HG02870 (cell line): ENCODE results near the gene PDE11A.
"Not testable (repeated sequence)": the region's sequence is repeated elsewhere in the genome, so short reads cannot be mapped to it uniquely, and the experiment has no call there.

Experiments
- ATAC-seq: cut with Tn5 transposase; IDR thresholded peaks from one replicate; pipeline ENCODE4 v1.9.1; 2021; ENCODE audit warnings: mild to moderate bottlenecking, moderate library complexity; ENCODE audit not compliant: unreplicated experiment

The PDE11A gene

GRCh38 chr2:178072383-178073301, at the start of gene PDE11A:
PDE11A (minus strand) TSS chr2:178072777; CDS start chr2:178072437, 340 bp downstream.
- ATAC-seq, result no peak

DNA sequence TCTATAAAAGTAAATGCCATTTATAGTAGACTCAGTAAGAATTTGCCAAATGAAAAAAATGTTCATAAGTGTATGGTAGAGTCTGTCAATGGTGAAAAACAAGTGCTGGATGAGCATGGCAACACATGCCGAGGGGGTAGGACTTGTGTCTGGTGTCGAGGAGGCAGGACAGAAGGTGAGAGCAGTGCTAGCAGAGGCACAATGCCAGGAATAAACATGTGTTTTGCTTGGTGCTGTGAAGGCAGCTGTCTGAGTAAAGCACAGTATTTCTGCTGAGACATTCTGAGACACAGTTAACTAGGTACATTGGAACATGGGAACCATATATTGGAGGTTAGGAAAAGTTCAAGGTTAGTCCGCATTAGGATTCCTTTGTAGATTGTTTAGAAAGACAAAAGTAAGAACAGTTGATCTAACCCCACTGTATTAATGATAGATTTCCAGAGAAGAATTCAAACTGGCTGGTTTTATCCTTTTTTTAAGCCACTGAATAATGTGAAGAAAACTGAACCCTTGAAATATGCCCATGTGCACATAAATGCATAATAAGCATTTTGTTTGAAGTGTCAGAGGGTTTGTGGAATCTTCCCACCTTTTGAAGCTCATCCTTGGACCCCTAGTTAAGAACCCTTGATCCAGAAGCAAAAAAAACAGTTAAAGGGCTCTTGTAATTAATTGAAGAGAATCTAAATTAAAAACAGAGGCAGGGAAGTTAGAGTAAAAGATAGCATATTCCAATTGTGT, 46.8 kb upstream of the PDE11A start:
- ATAC-seq, result no peak

GRCh38 chr2:178117725-178118124, 45.1 kb upstream of the PDE11A start:
- ATAC-seq, result no peak

DNA sequence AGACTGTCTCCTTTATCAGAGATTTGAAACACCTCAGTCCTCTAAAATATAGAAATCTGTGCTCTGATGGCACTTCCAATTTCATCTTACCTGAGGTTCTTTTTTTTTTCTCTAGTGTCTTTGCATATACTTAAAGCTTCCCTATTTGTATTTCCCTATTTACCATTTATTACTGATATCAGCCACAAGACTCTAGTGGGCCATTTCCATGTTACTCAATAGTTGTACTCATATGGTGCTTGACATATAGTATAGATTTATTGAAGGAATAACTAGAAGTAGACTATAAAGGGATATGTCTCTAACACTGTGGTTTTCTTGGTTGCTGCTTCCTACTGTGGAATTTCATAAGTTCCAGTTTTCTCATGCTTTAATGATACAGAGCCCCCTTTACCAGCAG, 42.7 kb upstream of the PDE11A start:
- ATAC-seq, result no peak

- peak; percentile 44 for ATAC-seq
Observed at GRCh38 chr2:178114462-178114861, 41.9 kb upstream of the PDE11A start.

DNA sequence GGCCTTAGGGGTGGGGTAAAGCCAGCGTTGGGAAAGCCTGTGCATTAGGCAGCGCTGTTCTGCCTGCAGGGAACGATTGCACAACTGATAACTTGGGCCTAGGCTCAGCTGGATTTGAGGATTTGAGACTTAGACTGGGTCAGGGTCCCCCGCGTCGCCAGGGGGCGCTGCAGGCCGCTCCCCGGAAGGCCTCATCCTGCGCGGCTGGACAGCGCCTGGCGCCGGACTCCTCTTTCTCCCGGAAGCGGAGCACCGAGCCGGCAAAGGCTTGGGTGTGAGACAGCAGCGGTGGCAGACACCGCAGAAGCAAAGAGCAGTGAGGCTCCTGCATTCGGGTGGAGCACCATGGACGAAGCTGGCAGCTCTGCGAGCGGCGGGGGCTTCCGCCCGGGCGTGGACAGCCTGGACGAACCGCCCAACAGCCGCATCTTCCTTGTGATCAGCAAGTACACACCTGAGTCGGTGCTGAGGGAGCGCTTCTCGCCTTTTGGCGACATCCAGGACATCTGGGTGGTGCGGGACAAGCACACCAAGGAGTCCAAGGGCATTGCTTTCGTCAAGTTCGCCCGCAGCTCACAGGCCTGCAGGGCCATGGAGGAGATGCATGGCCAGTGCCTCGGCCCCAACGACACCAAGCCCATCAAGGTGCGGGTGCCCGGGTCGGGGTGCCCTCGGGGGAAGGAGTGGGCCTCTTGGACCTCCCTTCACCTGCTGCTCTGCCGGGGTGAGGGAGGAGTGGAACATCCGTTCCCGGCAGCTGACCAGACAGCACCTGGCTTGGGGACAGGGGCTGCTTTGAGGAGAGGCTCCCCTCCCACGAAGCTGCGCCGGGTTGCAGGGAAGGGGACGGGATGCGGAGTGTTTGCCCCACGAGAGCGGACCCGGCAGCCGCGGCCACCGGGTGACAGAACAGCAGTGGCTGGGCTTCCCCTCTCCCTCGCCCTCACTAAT, 39.9 kb upstream of the PDE11A start, which contains the start of gene RBM45:
TSS of gene RBM45 (plus strand) at position 236 of the 951 bp plus-strand sequence. CDS start at position 346, 110 bp downstream.
- ATAC-seq, result peak; percentile 90

DNA sequence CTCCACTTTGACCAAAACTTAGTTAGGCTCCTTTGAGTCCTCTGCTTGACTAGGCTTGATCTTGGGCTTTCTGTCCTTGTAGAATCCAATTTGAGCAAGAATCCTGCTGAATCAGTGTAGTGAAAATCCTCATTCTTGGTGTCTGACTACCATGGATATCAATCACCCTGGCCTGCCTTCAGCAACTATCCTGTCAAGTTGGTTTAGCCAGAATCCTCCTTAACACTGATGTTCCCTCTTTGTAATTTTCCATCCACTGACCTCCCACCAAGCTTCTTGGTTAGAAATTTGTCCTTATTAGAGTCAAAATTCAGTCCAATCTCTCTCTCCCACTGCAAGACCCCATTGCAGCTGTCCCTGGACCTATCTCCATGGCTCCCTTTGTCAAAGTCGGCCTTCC, 39.2 kb upstream of the PDE11A start:
- no peak for ATAC-seq

DNA sequence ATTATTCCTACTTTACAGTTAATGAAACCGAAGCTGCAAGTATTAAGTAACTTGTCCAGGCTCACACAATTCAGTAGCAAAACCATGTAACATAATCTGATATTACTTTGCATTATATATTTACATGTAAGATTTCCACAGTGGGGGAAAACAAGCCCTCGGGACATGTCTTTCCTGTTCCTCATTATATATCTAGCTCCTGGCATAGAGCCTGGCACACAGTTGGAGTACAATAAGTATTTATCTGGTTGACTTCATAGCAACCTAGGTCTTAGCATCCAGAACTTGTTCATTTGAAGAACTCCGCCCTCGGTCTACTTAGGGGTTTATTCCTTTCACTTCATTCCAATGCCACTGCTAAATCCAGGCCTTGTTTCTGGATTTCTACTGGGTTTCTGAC, 38.1 kb upstream of the PDE11A start:
- ATAC-seq, result no peak

- no peak for ATAC-seq
Observed at GRCh38 chr2:178109813-178110212, 37.2 kb upstream of the PDE11A start.

DNA sequence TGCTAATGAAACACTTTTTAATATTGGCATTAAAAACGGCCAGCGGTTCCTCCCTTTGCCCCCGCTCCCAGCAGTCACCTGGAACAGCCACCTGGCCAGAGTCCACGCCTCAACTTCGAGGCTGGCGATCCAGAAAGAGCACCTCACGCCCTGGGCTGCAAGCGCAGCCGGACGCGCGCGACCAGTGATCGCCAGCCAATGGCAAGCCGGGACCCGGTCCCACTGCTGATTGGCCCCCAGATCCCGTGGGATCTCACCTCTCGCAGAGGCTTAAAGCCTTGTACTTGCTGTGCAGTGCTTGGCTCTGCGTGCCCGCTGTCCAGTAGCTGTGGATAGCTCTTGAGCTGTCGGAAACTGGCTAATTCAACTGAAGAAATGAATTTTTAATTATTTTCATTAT, 35.6 kb upstream of the PDE11A start:
- no peak for ATAC-seq

DNA sequence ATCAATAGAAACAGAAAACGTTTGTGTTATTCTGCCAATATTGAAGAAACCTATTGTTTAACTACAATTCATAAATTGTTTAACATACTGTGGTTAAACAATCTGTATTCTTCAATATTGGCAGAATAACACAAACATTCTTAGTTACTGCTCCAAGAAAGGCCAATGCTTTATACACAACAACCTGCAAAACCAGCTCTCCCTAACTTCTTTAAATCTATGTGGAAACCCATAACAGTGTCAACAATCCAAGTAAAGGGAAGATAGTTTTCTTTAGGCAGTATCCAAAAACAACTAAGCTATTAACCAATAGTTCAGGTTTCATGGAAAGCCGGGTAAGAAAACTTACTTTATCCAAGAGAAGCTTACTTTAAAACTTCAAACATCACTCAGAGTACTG, 33.5 kb upstream of the PDE11A start:
- no peak for ATAC-seq

- ATAC-seq, result no peak
Observed at GRCh38 chr2:178105566-178105965, 33.0 kb upstream of the PDE11A start.

GRCh38 chr2:178101321-178102079, 28.9 kb upstream of the PDE11A start:
- ATAC-seq, result no peak

- ATAC-seq, result no peak
Observed at GRCh38 chr2:178093471-178093870, 20.9 kb upstream of the PDE11A start.

GRCh38 chr2:178088774-178089270, 16.2 kb upstream of the PDE11A start:
- ATAC-seq, result no peak

DNA sequence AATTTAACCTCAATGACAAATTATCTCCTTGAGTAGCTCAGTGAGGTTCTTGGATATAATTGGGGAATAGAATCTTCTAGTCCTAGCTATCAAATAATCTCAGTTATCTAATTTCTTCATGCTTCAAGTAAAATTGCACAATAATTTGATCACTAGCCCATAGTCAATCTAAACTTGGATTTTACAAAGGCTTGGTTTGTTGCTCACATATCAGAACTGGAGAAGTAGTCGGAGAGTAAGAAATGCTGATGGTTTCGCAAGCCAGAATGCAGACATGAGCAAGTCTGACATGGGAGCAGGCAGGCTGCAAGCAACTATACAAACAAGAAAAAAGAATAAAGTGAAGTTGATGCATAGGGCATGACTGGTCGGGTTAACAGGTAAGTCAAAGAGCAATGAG, 11.7 kb upstream of the PDE11A start:
- no peak for ATAC-seq

DNA sequence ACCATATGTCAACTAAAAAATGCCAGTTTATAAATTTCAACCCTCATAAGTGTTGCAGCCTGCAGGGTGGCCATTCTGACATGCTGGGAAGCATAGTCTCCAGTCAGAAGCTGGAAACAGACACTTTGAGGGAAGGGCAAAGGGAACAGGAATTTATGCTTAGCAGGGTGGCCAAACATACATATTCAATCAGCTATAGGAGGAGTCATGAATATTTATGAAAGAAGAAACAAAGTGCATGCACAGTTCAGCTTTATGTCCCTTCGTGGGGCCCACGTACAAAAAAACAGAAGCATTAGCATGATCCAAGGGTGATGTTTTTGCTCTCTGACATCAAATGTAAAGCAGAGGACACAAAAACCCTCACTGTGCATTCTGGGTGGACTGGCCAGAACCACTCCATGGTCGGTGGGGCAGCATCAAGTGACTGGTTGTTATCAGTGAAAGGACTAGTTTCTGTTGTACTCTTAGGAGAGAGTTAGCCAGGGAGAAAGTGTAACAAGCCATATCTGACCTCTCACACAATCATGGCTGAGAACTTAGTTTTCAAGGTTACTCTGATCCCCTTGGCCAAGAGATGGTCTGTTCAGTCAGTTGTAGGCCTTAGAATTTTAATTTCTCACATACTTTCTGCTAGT, 9.9 kb upstream of the PDE11A start:
- ATAC-seq, result no peak

DNA sequence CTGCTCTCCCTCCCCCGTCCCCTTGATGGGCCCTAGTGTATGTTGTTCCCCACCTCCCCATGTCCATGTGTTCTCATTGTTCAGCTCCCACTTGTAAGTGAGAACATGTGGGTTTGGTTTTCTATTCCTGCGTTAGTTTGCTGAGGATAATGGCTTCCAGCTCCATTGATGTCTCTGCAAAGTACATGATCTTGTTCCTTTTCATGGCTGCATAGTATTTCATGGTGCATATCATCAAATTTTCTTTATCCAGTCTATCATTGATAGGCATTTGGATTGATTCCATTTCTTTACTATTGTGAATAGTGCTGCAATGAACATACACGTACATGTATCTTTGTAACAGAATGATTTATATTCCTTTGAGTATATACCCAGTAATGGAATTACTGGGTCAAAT, 6.7 kb upstream of the PDE11A start:
- ATAC-seq, result not testable (repeated sequence)

GRCh38 chr2:178076130-178076529, 3.6 kb upstream of the PDE11A start:
- no peak for ATAC-seq

GRCh38 chr2:178075006-178075326, 2.4 kb upstream of the PDE11A start:
- no peak for ATAC-seq
